ENCODE results near the gene ATP6V0A4.
"Not testable (repeated sequence)": the region's sequence is repeated elsewhere in the genome, so short reads cannot be mapped to it uniquely, and the experiment has no call there.

ATP6V0A4 gene

GRCh38 chr7:138690495-138690894 lies 107.5 kb downstream of the ATP6V0A4 start:
- no peak overlapping the region for H2AFZ ChIP-seq (ENCODE audit: low read length)
- H3K4me2 ChIP-seq (ENCODE audit: low read depth, low read length): no peak overlapping the region
- no peaks in the 10 kb centered on the region for H4K20me1 ChIP-seq (ENCODE audit: insufficient read depth, low read length)
- no peaks in the 10 kb centered on the region for H3K79me2 ChIP-seq (ENCODE audit: low read length)
- TF ChIP-seq EZH2phosphoT487 (IDR thresholded peaks at IDR 0.05; ENCODE audit: low read length) (no peak), CTCF (IDR thresholded peaks at IDR 0.05; ENCODE audit: low read length) (no peak), EZH2 (optimal IDR thresholded peaks at IDR 0.05; ENCODE audit: low read depth, low read length) (no peak)
- H3K27ac ChIP-seq (ENCODE audit: low read length): no peak overlapping the region
- no peak overlapping the region for H3K4me3 ChIP-seq (ENCODE audit: low read length)
- H3F3A ChIP-seq (ENCODE audit: insufficient read depth, low read length): no peaks in the 10 kb centered on the region
- H3K36me3 ChIP-seq (replicated peaks; ENCODE audit: insufficient read depth, low read length): no peaks in the 10 kb centered on the region
- no peaks in the 10 kb centered on the region for H3K27me3 ChIP-seq (replicated peaks; ENCODE audit: insufficient read depth, low read length)
- DNase-seq: no peak
- no peaks in the 10 kb centered on the region for H3K9me3 ChIP-seq (replicated peaks; ENCODE audit: insufficient read depth, low read length)
- no peaks in the 10 kb centered on the region for H3K9me2 ChIP-seq (replicated peaks; ENCODE audit: insufficient read depth, low read length)
- H3K4me1 ChIP-seq (ENCODE audit: low read length): no peaks in the 10 kb centered on the region
- H3K9ac ChIP-seq (ENCODE audit: low read length): no peak overlapping the region

- H3K36me3 ChIP-seq (replicated peaks; ENCODE audit: insufficient read depth, low read length); H2AFZ ChIP-seq (ENCODE audit: low read length); H3K9me2 ChIP-seq (replicated peaks; ENCODE audit: insufficient read depth, low read length); H4K20me1 ChIP-seq (ENCODE audit: insufficient read depth, low read length); H3K9me3 ChIP-seq (replicated peaks; ENCODE audit: insufficient read depth, low read length); H3K27me3 ChIP-seq (replicated peaks; ENCODE audit: insufficient read depth, low read length); H3K4me3 ChIP-seq (ENCODE audit: low read length); H3K4me2 ChIP-seq (ENCODE audit: low read depth, low read length); H3K4me1 ChIP-seq (ENCODE audit: low read length); H3K79me2 ChIP-seq (ENCODE audit: low read length); H3K27ac ChIP-seq (ENCODE audit: low read length); H3F3A ChIP-seq (ENCODE audit: insufficient read depth, low read length); H3K9ac ChIP-seq (ENCODE audit: low read length): not testable (repeated sequence)
- DNase-seq: peak; percentile 21
Measured at GRCh38 chr7:138688037-138688436, 110.0 kb downstream of the ATP6V0A4 start.

- H3K4me2 ChIP-seq (ENCODE audit: low read depth, low read length): no peak overlapping the region
- no peaks in the 10 kb centered on the region for H3K27me3 ChIP-seq (replicated peaks; ENCODE audit: insufficient read depth, low read length)
- H4K20me1 ChIP-seq (ENCODE audit: insufficient read depth, low read length): no peaks in the 10 kb centered on the region
- H3K9me2 ChIP-seq (replicated peaks; ENCODE audit: insufficient read depth, low read length): no peaks in the 10 kb centered on the region
- no peaks in the 10 kb centered on the region for H3K9me3 ChIP-seq (replicated peaks; ENCODE audit: insufficient read depth, low read length)
- no peaks in the 10 kb centered on the region for H3K36me3 ChIP-seq (replicated peaks; ENCODE audit: insufficient read depth, low read length)
- DNase-seq: no peak
- H3K9ac ChIP-seq (ENCODE audit: low read length): no peak overlapping the region
- no peaks in the 10 kb centered on the region for H3K79me2 ChIP-seq (ENCODE audit: low read length)
- no peak overlapping the region for H3K4me3 ChIP-seq (ENCODE audit: low read length)
- no peak overlapping the region for H2AFZ ChIP-seq (ENCODE audit: low read length)
- TF ChIP-seq EZH2 (optimal IDR thresholded peaks at IDR 0.05; ENCODE audit: low read depth, low read length) (no peak), EZH2phosphoT487 (IDR thresholded peaks at IDR 0.05; ENCODE audit: low read length) (no peak), CTCF (IDR thresholded peaks at IDR 0.05; ENCODE audit: low read length) (no peak)
- no peaks in the 10 kb centered on the region for H3F3A ChIP-seq (ENCODE audit: insufficient read depth, low read length)
- H3K4me1 ChIP-seq (ENCODE audit: low read length): no peaks in the 10 kb centered on the region
- no peak overlapping the region for H3K27ac ChIP-seq (ENCODE audit: low read length)
Measured at GRCh38 chr7:138684340-138684739, 113.7 kb downstream of the ATP6V0A4 start.

GRCh38 chr7:138679793-138680192 lies 118.2 kb downstream of the ATP6V0A4 start:
- H3K36me3 ChIP-seq (replicated peaks; ENCODE audit: insufficient read depth, low read length): no peaks in the 10 kb centered on the region
- TF ChIP-seq EZH2phosphoT487 (IDR thresholded peaks at IDR 0.05; ENCODE audit: low read length) (no peak), EZH2 (optimal IDR thresholded peaks at IDR 0.05; ENCODE audit: low read depth, low read length) (no peak), CTCF (IDR thresholded peaks at IDR 0.05; ENCODE audit: low read length) (no peak)
- DNase-seq: no peak

More at GRCh38 chr7:138679793-138680192, 118.2 kb downstream of the ATP6V0A4 start:
- no peaks in the 10 kb centered on the region for H3K79me2 ChIP-seq (ENCODE audit: low read length)
- H4K20me1 ChIP-seq (ENCODE audit: insufficient read depth, low read length): no peaks in the 10 kb centered on the region
- no peak overlapping the region for H3K9ac ChIP-seq (ENCODE audit: low read length)
- H3K4me3 ChIP-seq (ENCODE audit: low read length): no peak overlapping the region
- H2AFZ ChIP-seq (ENCODE audit: low read length): no peak overlapping the region
- no peaks in the 10 kb centered on the region for H3F3A ChIP-seq (ENCODE audit: insufficient read depth, low read length)
- H3K4me2 ChIP-seq (ENCODE audit: low read depth, low read length): no peak overlapping the region
- H3K4me1 ChIP-seq (ENCODE audit: low read length): no peaks in the 10 kb centered on the region
- no peaks in the 10 kb centered on the region for H3K27me3 ChIP-seq (replicated peaks; ENCODE audit: insufficient read depth, low read length)
- H3K9me3 ChIP-seq (replicated peaks; ENCODE audit: insufficient read depth, low read length): no peaks in the 10 kb centered on the region
- no peaks in the 10 kb centered on the region for H3K9me2 ChIP-seq (replicated peaks; ENCODE audit: insufficient read depth, low read length)
- H3K27ac ChIP-seq (ENCODE audit: low read length): no peak overlapping the region
